HFFc6 (cell line): ENCODE measurements around the gene NOD1. TPM values are rescaled to one million over a fixed set of nuclear protein-coding genes. Genes with fewer than 3 reads are reported as not detected.

Experiments
- DNase-seq: peaks from one replicate; pipeline ENCODE4 v3.0.0-alpha.2; 2018
- H3K27ac Mint-ChIP-seq: 2 replicates; pipeline ENCODE4 v1.8.0; 2020; ENCODE audit warnings: mild to moderate bottlenecking, mixed read lengths
- H3K27me3 Mint-ChIP-seq: 2 replicates; pipeline ENCODE4 v1.8.0; 2021; ENCODE audit warnings: mild to moderate bottlenecking, moderate library complexity, mixed read lengths; ENCODE audit not compliant: insufficient read depth
- H3K36me3 Mint-ChIP-seq: 2 replicates; pipeline ENCODE4 v1.8.0; 2021; ENCODE audit warnings: low read depth, mixed read lengths
- H3K4me1 Mint-ChIP-seq: 2 replicates; pipeline ENCODE4 v1.8.0; 2020; ENCODE audit warnings: low read depth, mixed read lengths
- H3K4me3 Mint-ChIP-seq: 2 replicates; pipeline ENCODE4 v1.8.0; 2020; ENCODE audit warnings: mild to moderate bottlenecking, moderate library complexity, mixed read lengths
- H3K9me3 Mint-ChIP-seq: 2 replicates; pipeline ENCODE4 v1.8.0; 2020; ENCODE audit warnings: mild to moderate bottlenecking, mixed read lengths
- total RNA-seq, 6 experiments: library from RNA; stranded (reverse); fragmentation: NEBNext Ultra II Directional; extraction: Animal tissue kit (Norgen Biotek cat#: 25700); gene quantifications; 2 replicates in 1 of 6; 3 replicates in 5 of 6; pipeline ENCODE4 v1.2.3, GENCODE V29; 2021
- TF ChIP-seq, protein P1 (sequence below): fragments of 200-600 bp; sonication (generic); IDR thresholded peaks from 2 replicates; pipeline ENCODE4 v1.5.0; 2021; ENCODE audit warnings: antibody characterized with exemption, mild to moderate bottlenecking

The NOD1 gene
- total RNA-seq, 6 experiments from 2014 or later, result 2.8 to 3.9 (median 3.0) TPM

GRCh38 chr7:30413864-30414263 is 64.7 kb downstream of the NOD1 start:
- no peak overlapping the region for H3K4me3 Mint-ChIP-seq
- H3K9me3 Mint-ChIP-seq, result no peaks in the 10 kb centered on the region
- no peaks in the 10 kb centered on the region for H3K36me3 Mint-ChIP-seq
- no peak overlapping the region for H3K27ac Mint-ChIP-seq
- TF ChIP-seq, protein P1, sequence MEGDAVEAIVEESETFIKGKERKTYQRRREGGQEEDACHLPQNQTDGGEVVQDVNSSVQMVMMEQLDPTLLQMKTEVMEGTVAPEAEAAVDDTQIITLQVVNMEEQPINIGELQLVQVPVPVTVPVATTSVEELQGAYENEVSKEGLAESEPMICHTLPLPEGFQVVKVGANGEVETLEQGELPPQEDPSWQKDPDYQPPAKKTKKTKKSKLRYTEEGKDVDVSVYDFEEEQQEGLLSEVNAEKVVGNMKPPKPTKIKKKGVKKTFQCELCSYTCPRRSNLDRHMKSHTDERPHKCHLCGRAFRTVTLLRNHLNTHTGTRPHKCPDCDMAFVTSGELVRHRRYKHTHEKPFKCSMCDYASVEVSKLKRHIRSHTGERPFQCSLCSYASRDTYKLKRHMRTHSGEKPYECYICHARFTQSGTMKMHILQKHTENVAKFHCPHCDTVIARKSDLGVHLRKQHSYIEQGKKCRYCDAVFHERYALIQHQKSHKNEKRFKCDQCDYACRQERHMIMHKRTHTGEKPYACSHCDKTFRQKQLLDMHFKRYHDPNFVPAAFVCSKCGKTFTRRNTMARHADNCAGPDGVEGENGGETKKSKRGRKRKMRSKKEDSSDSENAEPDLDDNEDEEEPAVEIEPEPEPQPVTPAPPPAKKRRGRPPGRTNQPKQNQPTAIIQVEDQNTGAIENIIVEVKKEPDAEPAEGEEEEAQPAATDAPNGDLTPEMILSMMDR, result no peak
- peaks cover 4% of the 10 kb centered on the region; the same call in 1 of the 2 replicates for H3K4me1 Mint-ChIP-seq
- H3K27me3 Mint-ChIP-seq, result peaks cover 3% of the 10 kb centered on the region
- DNase-seq, result no peak

DNA sequence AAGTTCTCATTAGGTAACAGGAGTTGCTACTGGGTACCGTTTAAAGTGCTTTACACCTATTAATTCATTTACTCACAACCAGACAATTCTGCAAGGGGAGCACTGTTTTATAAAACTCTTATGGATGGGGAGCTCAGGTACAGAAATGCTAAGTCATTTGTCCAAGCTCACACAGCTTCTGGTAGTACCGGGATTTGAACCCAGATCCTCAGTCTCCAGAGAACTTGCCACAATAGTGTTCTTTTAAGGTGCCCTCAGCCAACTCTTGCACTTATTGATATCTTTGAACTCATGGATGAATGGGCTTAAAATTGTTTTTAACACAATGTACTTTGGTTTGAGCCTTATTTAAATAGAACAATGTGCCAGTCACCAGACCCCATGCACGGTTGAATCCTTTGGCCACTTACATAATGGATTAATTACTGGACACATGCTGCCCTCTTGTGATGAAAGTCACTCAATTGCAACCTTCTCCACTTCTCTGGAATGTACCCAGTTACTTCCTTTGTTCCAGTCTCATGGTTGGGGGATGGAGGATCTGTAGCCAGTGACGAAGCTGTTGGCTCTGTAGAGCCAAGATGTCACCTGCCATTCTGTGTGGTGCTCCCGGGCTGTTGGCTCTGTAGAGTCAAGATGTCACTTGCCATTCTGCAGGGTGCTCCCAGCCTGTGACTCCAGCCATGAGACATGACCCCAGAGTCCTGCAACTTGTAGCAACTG is 65.6 kb downstream of the NOD1 start:
- H3K36me3 Mint-ChIP-seq, result no peaks in the 10 kb centered on the region
- no peak overlapping the region for H3K27ac Mint-ChIP-seq
- H3K9me3 Mint-ChIP-seq, result no peaks in the 10 kb centered on the region
- H3K27me3 Mint-ChIP-seq, result peaks cover 3% of the 10 kb centered on the region
- H3K4me3 Mint-ChIP-seq, result no peak overlapping the region
- H3K4me1 Mint-ChIP-seq, result peaks cover 4% of the 10 kb centered on the region; the same call in 1 of the 2 replicates
- TF ChIP-seq, protein P1, result peak; percentile 83
- peak; percentile 83 for DNase-seq

DNA sequence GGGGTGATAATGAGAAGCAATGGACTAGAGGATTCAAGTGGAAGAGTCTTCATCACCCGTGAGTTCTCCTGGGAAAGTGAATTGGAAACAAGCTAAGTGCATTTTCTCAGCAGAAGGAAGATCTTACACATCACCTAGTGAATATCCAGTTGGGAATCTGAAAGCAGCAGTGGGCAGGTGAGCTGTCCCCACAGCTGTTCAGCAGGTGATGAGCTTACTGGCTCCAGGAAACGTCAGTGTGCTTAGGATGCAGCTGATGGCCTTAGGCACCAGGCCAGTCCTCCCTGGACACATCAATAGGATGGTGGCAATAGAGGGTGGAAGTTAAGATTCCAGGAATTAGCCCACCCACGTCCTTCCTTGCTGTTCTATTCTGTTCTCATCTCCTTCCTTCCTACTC is 66.7 kb downstream of the NOD1 start:
- DNase-seq, result no peak
- H3K27me3 Mint-ChIP-seq, result peaks cover 3% of the 10 kb centered on the region
- TF ChIP-seq, protein P1, result no peak
- no peak overlapping the region for H3K4me3 Mint-ChIP-seq
- H3K4me1 Mint-ChIP-seq, result peaks cover 5% of the 10 kb centered on the region; the same call in 1 of the 2 replicates
- H3K36me3 Mint-ChIP-seq, result no peaks in the 10 kb centered on the region
- no peak overlapping the region for H3K27ac Mint-ChIP-seq
- H3K9me3 Mint-ChIP-seq, result no peaks in the 10 kb centered on the region

DNA sequence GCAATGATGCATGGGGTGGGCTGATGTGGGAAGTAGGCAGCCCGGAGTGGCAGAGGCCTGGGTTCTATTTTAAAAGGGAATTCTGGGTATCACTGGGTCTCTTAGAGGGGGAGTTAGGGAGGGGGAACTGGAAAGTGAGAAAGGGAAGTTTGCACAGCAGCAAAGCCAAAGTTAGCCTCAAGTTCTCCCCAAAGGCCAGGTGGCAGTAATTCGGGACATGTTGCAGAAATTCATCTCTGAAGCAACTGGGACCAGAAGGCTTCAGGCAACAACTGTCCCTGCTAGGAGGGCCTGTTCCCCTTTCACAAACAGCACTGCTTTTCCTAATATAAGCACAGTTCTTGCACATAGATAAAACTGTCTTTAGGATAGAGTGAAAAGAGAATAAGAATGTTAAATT is 67.4 kb downstream of the NOD1 start:
- no peaks in the 10 kb centered on the region for H3K9me3 Mint-ChIP-seq
- H3K36me3 Mint-ChIP-seq, result no peaks in the 10 kb centered on the region
- TF ChIP-seq, protein P1, result no peak
- DNase-seq, result no peak
- H3K4me1 Mint-ChIP-seq, result peaks cover 10% of the 10 kb centered on the region; the same call in 1 of the 2 replicates
- no peak overlapping the region for H3K27ac Mint-ChIP-seq
- H3K4me3 Mint-ChIP-seq, result no peak overlapping the region
- H3K27me3 Mint-ChIP-seq, result peaks cover 3% of the 10 kb centered on the region

DNA sequence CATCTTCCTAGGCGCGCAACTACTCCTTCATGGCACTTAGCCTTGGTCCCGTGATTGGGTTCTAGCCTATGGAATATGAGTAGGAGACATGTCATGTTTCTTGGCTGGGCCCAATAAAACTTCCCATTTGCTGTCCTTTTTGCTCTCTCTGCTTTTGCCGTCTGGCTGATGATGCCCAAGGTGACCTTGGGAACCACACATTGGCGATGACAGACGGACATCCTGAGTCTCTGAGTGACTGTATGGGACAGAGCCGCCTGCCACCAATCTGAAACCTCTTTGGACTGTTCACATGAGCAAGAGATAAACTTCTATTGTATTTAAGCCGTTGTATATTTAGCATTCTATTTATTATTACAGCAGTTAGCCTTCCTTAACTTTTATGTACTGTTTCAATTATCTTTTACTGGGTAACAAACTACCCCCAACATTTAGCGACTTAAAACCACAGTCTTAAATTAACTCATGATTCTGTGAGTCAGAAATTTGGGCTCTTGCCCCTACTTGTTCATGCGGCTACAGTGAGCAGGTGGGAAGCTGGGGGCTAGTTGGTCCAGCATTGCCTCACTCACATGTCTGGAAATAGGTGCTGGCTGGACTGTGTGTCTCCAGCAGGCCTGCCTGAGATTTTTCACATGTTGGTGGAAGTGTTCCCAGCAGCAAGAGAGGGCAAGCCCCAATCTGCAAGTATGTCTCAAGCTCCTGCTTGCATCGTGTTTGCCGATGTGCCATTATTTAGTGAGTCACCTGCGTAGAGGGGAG is 71.7 kb downstream of the NOD1 start:
- TF ChIP-seq, protein P1, result no peak
- Mint-ChIP-seq H3K36me3 (no peaks in the 10 kb centered on the region), H3K4me1 (0 out of 2 replicates have a peak, but pooled peaks cover 6% of the 10 kb centered on the region), H3K27me3 (peaks cover 3% of the 10 kb centered on the region), H3K9me3 (no peaks in the 10 kb centered on the region), H3K4me3 (no peak overlapping the region), H3K27ac (no peak overlapping the region)
- DNase-seq, result no peak
